ACC112 (cell line): ENCODE data around the gene PRODH.

Experiments used
- H2AFZ ChIP-seq: fragments of 200-600 bp; sonication (generic); one replicate; pipeline ENCODE4 v1.6.0; 2017; ENCODE audit warnings: antibody characterized with exemption, low read length; ENCODE audit not compliant: unreplicated experiment
- H3K27ac ChIP-seq: fragments of 200-600 bp; sonication (generic); 2 replicates; pipeline ENCODE4 v1.5.1; 2014; ENCODE audit warnings: low read depth, mild to moderate bottlenecking, antibody characterized with exemption, low read length, moderate library complexity
- H3K27me3 ChIP-seq: fragments of 200-600 bp; sonication (generic); 2 replicates; pipeline ENCODE4 v1.6.1; 2014; ENCODE audit warnings: mild to moderate bottlenecking, antibody characterized with exemption, low read length, moderate library complexity, mixed read lengths; ENCODE audit not compliant: insufficient read depth
- H3K36me3 ChIP-seq: fragments of 200-600 bp; sonication (generic); 2 replicates; pipeline ENCODE4 v1.6.1; 2016; ENCODE audit warnings: mild to moderate bottlenecking, antibody characterized with exemption, low read length, moderate library complexity, mixed read lengths; ENCODE audit not compliant: insufficient read depth
- H3K4me1 ChIP-seq: fragments of 200-600 bp; sonication (generic); one replicate; pipeline ENCODE4 v1.6.1; 2016; ENCODE audit warnings: low read length, mixed read lengths; ENCODE audit not compliant: insufficient read depth, unreplicated experiment, control insufficient read depth
- H3K4me3 ChIP-seq: fragments of 200-600 bp; sonication (generic); 2 replicates; pipeline ENCODE4 v1.5.1; 2014; ENCODE audit warnings: mild to moderate bottlenecking, low read depth, low read length
- H3K79me2 ChIP-seq: fragments of 200-600 bp; sonication (generic); one replicate; pipeline ENCODE4 v1.6.0; 2016; ENCODE audit warnings: low read length; ENCODE audit not compliant: control insufficient read depth, unreplicated experiment, insufficient read depth

Gene PRODH

GRCh38 chr22:18935889-18936529 is at the start of gene PRODH:
Gene PRODH (minus strand): TSS chr22:18936293. CDS start chr22:18936287, 6 bp downstream.
- H2AFZ ChIP-seq, result no peak within 1 kb of the TSS
- H3K27ac ChIP-seq, result no peak within 1 kb of the TSS
- H3K27me3 ChIP-seq, result no peaks in the 10 kb centered on the region
- H3K79me2 ChIP-seq, result no peaks in the 10 kb centered on the region
- H3K4me3 ChIP-seq, result no peak within 1 kb of the TSS
- H3K4me1 ChIP-seq, result no peaks in the 10 kb centered on the region
- H3K36me3 ChIP-seq, result no peaks in the 10 kb centered on the region

- Histone ChIP-seq H3K27me3 (no peaks in the 10 kb centered on the region), H3K4me1 (no peaks in the 10 kb centered on the region)
Measured at GRCh38 chr22:18985780-18986179, 49.7 kb upstream of the PRODH start.

GRCh38 chr22:18984564-18984963 is 48.5 kb upstream of the PRODH start:
- H2AFZ ChIP-seq, result no peak overlapping the region
- H3K27ac ChIP-seq, result no peak overlapping the region
- no peaks in the 10 kb centered on the region for H3K27me3 ChIP-seq
- no peaks in the 10 kb centered on the region for H3K4me1 ChIP-seq
- no peak overlapping the region for H3K4me3 ChIP-seq
- no peaks in the 10 kb centered on the region for H3K36me3 ChIP-seq
- no peaks in the 10 kb centered on the region for H3K79me2 ChIP-seq

More at GRCh38 chr22:18985780-18986179, 49.7 kb upstream of the PRODH start:
- no peak overlapping the region for H2AFZ ChIP-seq
- H3K79me2 ChIP-seq, result no peaks in the 10 kb centered on the region
- no peak overlapping the region for H3K4me3 ChIP-seq
- no peak overlapping the region for H3K27ac ChIP-seq
- no peaks in the 10 kb centered on the region for H3K36me3 ChIP-seq

- Histone ChIP-seq H3K79me2 (no peaks in the 10 kb centered on the region), H3K4me1 (no peaks in the 10 kb centered on the region), H3K27me3 (no peaks in the 10 kb centered on the region), H3K36me3 (no peaks in the 10 kb centered on the region), H2AFZ (no peak overlapping the region), H3K4me3 (no peak overlapping the region), H3K27ac (no peak overlapping the region)
Measured at GRCh38 chr22:18983120-18983651, 47.1 kb upstream of the PRODH start.

GRCh38 chr22:18980829-18981228 is 44.7 kb upstream of the PRODH start:
- Histone ChIP-seq H2AFZ (no peak overlapping the region), H3K79me2 (no peaks in the 10 kb centered on the region), H3K4me1 (no peaks in the 10 kb centered on the region), H3K36me3 (no peaks in the 10 kb centered on the region), H3K4me3 (no peak overlapping the region), H3K27ac (no peak overlapping the region), H3K27me3 (no peaks in the 10 kb centered on the region)

- Histone ChIP-seq H3K36me3 (no peaks in the 10 kb centered on the region), H3K4me3 (no peak overlapping the region), H3K79me2 (no peaks in the 10 kb centered on the region), H3K27me3 (no peaks in the 10 kb centered on the region), H3K4me1 (no peaks in the 10 kb centered on the region), H3K27ac (no peak overlapping the region), H2AFZ (no peak overlapping the region)
Measured at GRCh38 chr22:18979957-18980356, 43.9 kb upstream of the PRODH start.

- Histone ChIP-seq H3K36me3 (no peaks in the 10 kb centered on the region), H3K27me3 (no peaks in the 10 kb centered on the region), H2AFZ (no peak overlapping the region), H3K27ac (no peak overlapping the region), H3K4me3 (no peak overlapping the region), H3K79me2 (no peaks in the 10 kb centered on the region), H3K4me1 (no peaks in the 10 kb centered on the region)
Measured at GRCh38 chr22:18978506-18978905, 42.4 kb upstream of the PRODH start.

- no peak overlapping the region for H3K4me3 ChIP-seq
Measured at GRCh38 chr22:18977824-18978425, 41.8 kb upstream of the PRODH start.

GRCh38 chr22:18976197-18976751 is 40.2 kb upstream of the PRODH start:
- H3K4me1 ChIP-seq, result no peaks in the 10 kb centered on the region
- H3K27me3 ChIP-seq, result no peaks in the 10 kb centered on the region
- no peak overlapping the region for H2AFZ ChIP-seq
- H3K36me3 ChIP-seq, result no peaks in the 10 kb centered on the region
- no peaks in the 10 kb centered on the region for H3K79me2 ChIP-seq
- no peak overlapping the region for H3K27ac ChIP-seq
- H3K4me3 ChIP-seq, result no peak overlapping the region

More at GRCh38 chr22:18977824-18978425, 41.8 kb upstream of the PRODH start:
- H3K4me1 ChIP-seq, result no peaks in the 10 kb centered on the region
- no peaks in the 10 kb centered on the region for H3K27me3 ChIP-seq
- no peak overlapping the region for H3K27ac ChIP-seq
- no peak overlapping the region for H2AFZ ChIP-seq
- H3K79me2 ChIP-seq, result no peaks in the 10 kb centered on the region
- no peaks in the 10 kb centered on the region for H3K36me3 ChIP-seq

- Histone ChIP-seq H3K27ac (no peak overlapping the region), H2AFZ (no peak overlapping the region), H3K79me2 (no peaks in the 10 kb centered on the region), H3K36me3 (no peaks in the 10 kb centered on the region), H3K4me1 (no peaks in the 10 kb centered on the region), H3K4me3 (no peak overlapping the region), H3K27me3 (peaks cover 5% of the 10 kb centered on the region; the same call in 1 of the 2 replicates)
Measured at GRCh38 chr22:18975434-18976196, 39.5 kb upstream of the PRODH start.
